Stimulated activated CD8-positive, alpha-beta memory T cell treated with anti-CD3 and anti-CD28 coated beads, Interleukin-15, amount 100 ng/mL, for 24 hours (primary cell): Measurements from ENCODE around the gene PDSS2.
"Not testable (repeated sequence)": the region's sequence is repeated elsewhere in the genome, so short reads cannot be mapped to it uniquely, and the experiment has no call there.

Source experiments
- DNase-seq: peaks from one replicate; pipeline ENCODE4 v3.0.0-alpha.2; 2020; ENCODE audit warnings: low read depth

PDSS2 gene

DNA sequence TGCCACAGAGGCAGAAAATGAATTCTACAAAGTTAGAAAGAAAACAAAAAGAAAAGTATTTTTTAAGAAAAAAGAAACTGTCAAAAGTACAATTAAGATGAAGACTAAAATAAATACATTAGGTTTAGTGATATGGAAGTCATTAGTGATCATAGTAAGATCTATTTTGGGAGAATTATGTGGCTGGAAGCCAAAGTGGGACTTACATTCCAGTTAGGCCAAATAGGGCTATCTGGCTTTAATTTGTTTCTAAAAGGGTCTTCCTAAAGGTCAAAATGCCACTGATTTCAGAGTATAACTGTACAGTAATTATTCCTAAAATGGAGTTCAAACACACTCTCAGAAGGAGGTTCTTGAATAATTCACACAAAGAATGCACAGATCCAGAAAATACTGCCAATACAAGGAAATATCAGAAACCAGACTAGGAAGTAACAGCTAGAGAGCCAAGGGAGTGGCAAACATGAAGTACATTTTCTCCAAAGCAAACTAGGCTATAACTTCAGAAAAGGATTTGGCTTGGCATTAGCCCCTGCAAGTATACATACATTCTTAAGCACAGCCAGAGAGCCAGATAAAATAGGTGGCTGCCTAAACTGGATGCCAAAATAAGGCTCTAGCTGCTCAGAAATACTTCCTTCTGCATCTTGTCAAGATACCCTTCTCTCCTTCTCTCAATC, 45.3 kb downstream of the PDSS2 start:
- no peak for DNase-seq

- DNase-seq = no peak
These were observed 48.2 kb downstream of the PDSS2 start for GRCh38 chr6:107411161-107411560.

DNA sequence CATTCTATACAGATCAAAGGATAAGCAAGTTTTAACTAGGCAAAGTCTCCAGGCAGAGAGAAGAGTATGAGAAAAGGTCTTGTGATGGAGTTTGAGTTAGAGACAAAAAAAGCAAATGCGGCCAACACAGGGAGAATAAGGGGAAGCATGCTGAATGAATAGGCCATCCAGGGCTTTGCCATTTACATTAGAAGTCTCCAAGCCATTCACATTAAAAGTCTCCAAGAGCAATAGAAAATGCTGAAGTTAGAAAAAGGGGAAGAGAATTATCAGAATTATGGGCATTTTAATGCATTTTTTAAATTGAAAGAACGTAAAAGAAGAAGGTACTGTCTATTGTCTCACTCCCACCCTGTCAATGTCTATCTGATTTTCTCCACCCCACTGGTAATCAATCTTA, 49.4 kb downstream of the PDSS2 start:
- no peak for DNase-seq

DNA sequence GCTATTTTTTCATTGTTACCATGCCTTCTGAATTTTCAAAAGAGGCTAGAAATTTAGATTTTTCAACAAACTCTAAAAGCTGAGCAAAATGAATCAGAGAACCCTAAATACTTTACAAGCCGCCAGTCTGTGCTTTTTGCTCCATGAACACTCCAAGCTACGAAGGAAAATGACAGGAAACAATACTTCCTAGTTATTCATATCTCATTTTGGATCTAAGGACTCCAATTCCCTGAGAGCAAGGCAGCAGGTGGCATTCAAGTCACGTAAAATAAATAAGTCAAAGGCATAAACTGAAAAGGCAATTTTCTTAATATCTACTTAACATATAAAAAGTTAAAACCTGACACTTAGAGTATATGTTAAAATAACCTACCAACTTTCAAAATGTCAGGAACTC, 50.6 kb downstream of the PDSS2 start:
- DNase-seq = no peak

GRCh38 chr6:107405002-107405401, 54.4 kb downstream of the PDSS2 start:
- DNase-seq = no peak

- no peak for DNase-seq
These were observed 56.8 kb downstream of the PDSS2 start for GRCh38 chr6:107402533-107402932.

- DNase-seq = no peak
These were observed 57.8 kb downstream of the PDSS2 start for GRCh38 chr6:107401573-107401972.

DNA sequence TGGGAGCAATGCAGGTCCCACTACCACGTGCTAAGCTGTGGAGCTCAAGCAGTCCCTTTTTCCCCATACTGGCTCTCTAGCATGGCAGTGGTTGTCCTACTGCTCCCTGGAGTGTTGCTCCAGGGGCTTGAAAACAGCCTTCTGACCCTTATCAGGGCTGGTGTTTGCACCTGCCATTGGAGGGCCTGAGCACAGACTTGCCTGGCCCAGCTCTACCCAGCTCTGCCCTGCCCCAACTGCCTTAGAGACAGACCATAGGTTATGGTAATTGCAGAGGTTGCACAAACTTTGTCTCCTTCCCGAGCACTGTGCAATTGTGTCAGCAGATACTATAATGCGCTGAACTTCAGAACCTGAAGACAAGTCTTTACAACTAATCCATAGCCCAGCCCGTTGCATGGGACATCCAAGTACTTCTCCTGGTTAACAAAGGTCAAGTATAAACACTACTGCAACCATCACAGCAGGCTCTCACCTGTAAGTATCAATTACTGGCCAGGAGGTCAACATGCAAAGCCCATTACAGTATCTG, 58.7 kb downstream of the PDSS2 start:
- no peak for DNase-seq

- no peak for DNase-seq
These were observed 59.4 kb downstream of the PDSS2 start for GRCh38 chr6:107399935-107400334.

GRCh38 chr6:107398001-107398400, 61.4 kb downstream of the PDSS2 start:
- no peak for DNase-seq

DNA sequence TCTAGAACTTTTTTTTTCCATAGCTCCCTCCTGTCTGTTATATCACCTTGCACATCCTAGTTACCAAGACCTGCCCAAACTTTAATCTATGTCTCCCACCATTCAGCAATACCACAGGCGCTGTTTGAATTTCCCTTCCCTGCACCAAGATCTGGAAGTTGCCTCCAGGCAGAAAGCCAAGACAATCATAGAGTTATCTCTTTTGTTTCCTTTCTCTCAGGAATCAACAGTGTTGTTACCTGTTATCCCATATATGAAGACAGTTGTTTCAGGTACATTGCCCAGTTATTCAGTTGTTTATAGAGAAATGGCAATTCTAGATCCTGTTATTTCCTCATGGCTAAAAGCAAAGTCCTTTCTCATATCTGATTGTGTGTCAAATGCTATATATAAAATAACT, 63.2 kb downstream of the PDSS2 start:
- no peak for DNase-seq

DNA sequence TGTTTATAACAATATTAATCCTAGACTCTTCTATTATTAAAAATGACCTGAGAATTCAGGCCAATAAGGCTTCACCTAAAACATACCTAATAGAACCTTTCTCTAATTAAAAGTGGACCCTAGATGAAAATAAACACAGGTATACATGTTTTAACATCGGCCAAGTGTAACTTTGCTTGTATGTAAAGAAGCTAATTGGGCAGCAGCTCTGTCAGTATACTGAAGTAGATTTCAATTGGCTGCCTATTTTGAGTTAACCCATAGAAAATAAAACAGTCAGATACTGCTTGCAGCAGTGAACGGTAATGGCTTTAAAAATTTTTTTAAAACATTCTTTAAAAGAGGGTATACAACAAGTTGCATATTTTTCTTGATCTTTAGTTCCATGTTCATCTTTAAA, 67.3 kb downstream of the PDSS2 start:
- DNase-seq = no peak

GRCh38 chr6:107390685-107391435, 68.5 kb downstream of the PDSS2 start:
- DNase-seq = no peak

DNA sequence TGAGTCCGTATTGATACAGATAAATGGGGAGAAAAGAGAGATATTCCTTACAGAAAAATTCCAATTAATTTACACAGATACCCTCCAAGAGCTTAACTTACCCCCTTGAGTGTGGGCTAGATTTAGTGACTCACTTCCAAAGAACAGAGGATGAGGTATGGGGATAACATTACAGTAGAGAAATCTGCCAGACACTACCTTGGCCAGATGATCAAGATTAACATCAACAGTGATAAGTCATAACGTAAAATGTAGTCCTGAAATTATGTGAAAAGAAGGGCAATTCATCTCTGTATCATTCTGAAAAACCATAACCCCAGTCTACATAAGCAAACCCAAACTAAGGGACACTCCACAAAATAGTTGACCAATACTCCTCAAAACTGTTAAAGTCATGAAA, 69.3 kb downstream of the PDSS2 start:
- no peak for DNase-seq

DNA sequence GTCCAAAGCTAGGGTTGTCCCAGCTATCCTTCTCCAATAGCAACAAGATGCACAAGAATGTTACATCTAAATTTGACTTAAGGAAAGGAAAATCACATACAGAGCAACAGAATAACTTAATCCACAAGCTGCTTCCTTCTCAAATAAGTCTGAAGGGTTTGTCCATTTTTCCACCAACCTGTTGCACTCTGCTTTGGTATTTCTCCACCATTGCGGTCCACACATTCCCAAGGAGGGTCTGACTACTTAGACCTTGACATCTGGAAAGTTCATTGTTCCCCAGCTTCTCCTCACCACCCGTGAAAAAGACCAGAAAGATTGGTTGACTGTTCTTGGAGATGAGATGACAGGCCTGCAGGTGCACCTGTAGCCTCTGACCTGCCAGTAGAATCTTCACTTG, 72.5 kb downstream of the PDSS2 start:
- DNase-seq = no peak

DNA sequence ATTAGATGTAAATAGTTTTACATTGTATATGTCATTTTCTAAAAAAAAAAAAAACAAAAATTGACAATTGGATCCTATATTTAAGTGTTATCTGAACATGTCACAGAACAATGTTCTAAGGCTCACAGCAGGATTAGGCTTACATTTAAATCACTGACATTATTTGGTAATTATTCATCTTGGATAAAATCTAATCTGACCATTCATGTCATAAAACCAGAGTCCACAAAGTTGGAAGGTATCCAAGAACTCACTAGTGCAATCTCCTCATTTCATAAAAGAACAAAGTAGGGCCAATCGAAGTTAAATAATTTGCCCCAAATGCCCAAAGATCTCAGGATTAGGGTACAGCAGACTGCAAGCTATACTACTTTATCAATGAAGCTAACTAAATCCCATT, 73.0 kb downstream of the PDSS2 start:
- no peak for DNase-seq

GRCh38 chr6:107383705-107384104, 75.7 kb downstream of the PDSS2 start:
- no peak for DNase-seq

GRCh38 chr6:107374264-107374663, 85.1 kb downstream of the PDSS2 start:
- no peak for DNase-seq

GRCh38 chr6:107369493-107369892, 89.9 kb downstream of the PDSS2 start:
- no peak for DNase-seq

DNA sequence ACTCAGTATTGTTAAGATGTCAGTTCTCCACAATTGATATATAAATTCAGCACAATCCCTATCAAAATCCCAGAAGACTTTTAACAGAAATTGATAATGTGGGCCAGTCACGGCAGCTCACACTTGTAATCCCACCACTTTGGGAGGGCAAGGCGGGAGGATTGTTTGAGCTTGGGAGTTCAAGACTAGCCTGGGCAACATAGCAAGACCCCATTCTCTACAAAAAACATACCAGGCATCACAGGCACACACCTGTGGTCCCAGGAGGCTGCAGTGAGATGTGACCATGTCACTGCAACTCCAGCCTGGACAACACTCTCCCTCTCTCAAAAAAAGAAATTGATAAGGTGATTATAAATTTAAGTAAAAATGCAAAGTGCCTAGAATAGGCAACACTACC, 90.9 kb downstream of the PDSS2 start:
- DNase-seq = no peak

GRCh38 chr6:107364173-107364572, 95.2 kb downstream of the PDSS2 start:
- not testable (repeated sequence) for DNase-seq

DNA sequence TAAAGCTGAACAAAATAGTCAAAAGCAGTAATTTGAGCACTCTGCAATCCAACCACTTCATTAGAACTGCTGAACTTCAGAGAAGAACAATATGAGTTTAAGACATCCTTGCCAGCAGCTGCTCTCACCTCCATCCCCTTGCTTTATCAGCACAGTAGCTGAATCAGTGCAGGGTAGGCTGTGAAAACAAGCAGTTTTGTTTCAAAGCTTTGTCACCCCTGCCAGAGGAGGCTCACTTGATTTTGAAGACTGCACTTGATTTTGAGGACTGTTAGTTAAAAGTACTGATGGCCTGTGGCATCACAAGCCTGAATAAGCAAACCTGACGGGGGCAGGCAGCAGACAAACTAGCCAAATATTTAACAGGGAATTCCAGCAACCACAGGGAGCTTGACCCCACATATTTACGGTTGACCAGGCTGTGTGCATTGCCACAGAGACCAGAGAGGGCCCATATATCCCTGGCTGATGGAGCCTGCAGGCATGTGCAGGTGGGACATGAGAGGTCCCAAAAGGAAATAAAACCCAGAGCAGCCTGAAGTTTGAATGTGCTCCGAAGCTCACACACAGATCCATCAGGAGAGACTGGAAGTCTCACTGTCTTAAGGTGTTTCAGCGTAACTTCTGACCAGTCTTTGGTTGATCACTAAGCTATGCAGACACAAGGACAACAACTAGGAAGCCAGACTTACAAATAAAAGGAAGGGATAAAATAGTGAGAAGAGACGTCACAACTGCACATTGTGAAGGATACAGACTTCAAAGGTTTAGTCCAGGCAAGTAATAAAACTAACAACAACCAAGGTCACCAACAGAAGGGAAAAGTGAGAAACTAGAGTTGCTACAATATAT, 97.4 kb downstream of the PDSS2 start:
- DNase-seq = no peak

GRCh38 chr6:107360476-107360875, 98.9 kb downstream of the PDSS2 start:
- no peak for DNase-seq
